ENCODE data around the gene QSOX1.

Gene QSOX1

DNA sequence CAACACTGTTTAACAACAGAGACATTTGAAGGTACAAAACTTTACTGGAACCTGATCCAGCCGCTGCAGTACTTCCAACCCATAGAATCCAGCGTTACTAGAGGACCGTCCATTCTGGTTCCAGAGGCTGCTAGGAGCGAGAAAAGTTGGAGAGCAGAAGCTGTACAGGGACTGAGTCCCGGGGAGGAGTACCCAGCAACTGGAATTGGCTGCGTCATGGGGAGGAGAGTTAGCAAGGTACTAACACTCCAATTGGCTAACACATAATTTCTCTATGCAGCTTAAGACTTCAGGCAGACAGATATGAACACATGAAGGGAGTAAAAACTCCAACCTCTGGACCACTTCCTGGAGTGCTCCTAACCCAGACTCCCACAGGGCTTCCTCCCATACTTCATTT is 2.1 kb upstream of the QSOX1 start:
- Histone ChIP-seq H3K4me2 (ENCODE audit: low read length) (no peak overlapping the region), H3K4me1 (ENCODE audit: insufficient read depth, low read length, severe bottlenecking) (peaks cover 28% of the 10 kb centered on the region), H3K4me3 (ENCODE audit: low read depth, low read length, poor library complexity, severe bottlenecking) (no peak overlapping the region), H3F3A (ENCODE audit: insufficient read depth, low read length) (no peaks in the 10 kb centered on the region), H3K9me2 (ENCODE audit: low read depth, low read length) (no peaks in the 10 kb centered on the region), H3K27ac (ENCODE audit: low read depth, low read length, poor library complexity, severe bottlenecking) (no peak overlapping the region), H3K36me3 (ENCODE audit: insufficient read depth, low read length) (no peaks in the 10 kb centered on the region), H3K9ac (ENCODE audit: low read length) (no peak overlapping the region), H2AFZ (ENCODE audit: low read length) (no peak overlapping the region), H3K27me3 (ENCODE audit: insufficient read depth, low read length) (no peaks in the 10 kb centered on the region), H3K9me3 (ENCODE audit: low read length) (no peaks in the 10 kb centered on the region), H4K20me1 (ENCODE audit: insufficient read depth, low read length) (no peaks in the 10 kb centered on the region), H3K79me2 (ENCODE audit: insufficient read depth, low read length) (no peaks in the 10 kb centered on the region)
- no peak for TF ChIP-seq EZH2 (IDR thresholded peaks at IDR 0.05; ENCODE audit: borderline replicate concordance, low read length)
- TF ChIP-seq, protein P1, sequence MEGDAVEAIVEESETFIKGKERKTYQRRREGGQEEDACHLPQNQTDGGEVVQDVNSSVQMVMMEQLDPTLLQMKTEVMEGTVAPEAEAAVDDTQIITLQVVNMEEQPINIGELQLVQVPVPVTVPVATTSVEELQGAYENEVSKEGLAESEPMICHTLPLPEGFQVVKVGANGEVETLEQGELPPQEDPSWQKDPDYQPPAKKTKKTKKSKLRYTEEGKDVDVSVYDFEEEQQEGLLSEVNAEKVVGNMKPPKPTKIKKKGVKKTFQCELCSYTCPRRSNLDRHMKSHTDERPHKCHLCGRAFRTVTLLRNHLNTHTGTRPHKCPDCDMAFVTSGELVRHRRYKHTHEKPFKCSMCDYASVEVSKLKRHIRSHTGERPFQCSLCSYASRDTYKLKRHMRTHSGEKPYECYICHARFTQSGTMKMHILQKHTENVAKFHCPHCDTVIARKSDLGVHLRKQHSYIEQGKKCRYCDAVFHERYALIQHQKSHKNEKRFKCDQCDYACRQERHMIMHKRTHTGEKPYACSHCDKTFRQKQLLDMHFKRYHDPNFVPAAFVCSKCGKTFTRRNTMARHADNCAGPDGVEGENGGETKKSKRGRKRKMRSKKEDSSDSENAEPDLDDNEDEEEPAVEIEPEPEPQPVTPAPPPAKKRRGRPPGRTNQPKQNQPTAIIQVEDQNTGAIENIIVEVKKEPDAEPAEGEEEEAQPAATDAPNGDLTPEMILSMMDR (IDR thresholded peaks at IDR 0.05; ENCODE audit: low read length): no peak

DNA sequence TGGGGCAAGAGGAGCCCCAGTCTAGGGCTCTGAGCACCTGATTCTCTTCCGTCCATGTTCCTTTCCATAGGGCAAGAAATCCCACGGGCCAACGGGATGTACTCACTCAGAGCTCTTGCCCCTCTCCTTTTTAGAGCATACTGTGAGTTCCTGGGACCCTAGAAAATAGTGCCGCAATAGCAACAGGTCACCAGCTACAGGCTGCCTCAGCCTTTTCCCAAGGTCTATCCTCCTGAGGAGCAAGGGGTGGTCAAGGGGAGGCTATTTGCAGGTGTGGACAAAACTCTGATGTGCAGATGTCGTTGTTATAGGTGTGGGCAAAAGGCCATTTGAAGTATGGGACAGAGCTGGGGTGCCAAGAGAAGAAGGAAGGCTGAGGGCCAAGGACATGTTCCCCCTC is 1.6 kb upstream of the QSOX1 start:
- H3K9ac ChIP-seq (ENCODE audit: low read length): no peak overlapping the region
- no peak overlapping the region for H3K4me3 ChIP-seq (ENCODE audit: low read depth, low read length, poor library complexity, severe bottlenecking)
- no peaks in the 10 kb centered on the region for H3K79me2 ChIP-seq (ENCODE audit: insufficient read depth, low read length)
- H3K36me3 ChIP-seq (ENCODE audit: insufficient read depth, low read length): no peaks in the 10 kb centered on the region
- no peaks in the 10 kb centered on the region for H3F3A ChIP-seq (ENCODE audit: insufficient read depth, low read length)
- no peaks in the 10 kb centered on the region for H3K27me3 ChIP-seq (ENCODE audit: insufficient read depth, low read length)
- H3K9me3 ChIP-seq (ENCODE audit: low read length): no peaks in the 10 kb centered on the region
- H3K4me1 ChIP-seq (ENCODE audit: insufficient read depth, low read length, severe bottlenecking): peaks cover 28% of the 10 kb centered on the region
- H2AFZ ChIP-seq (ENCODE audit: low read length): no peak overlapping the region
- H3K27ac ChIP-seq (ENCODE audit: low read depth, low read length, poor library complexity, severe bottlenecking): no peak overlapping the region
- TF ChIP-seq, protein P1 (IDR thresholded peaks at IDR 0.05; ENCODE audit: low read length): no peak
- H3K4me2 ChIP-seq (ENCODE audit: low read length): no peak overlapping the region
- H3K9me2 ChIP-seq (ENCODE audit: low read depth, low read length): no peaks in the 10 kb centered on the region
- H4K20me1 ChIP-seq (ENCODE audit: insufficient read depth, low read length): no peaks in the 10 kb centered on the region

DNA sequence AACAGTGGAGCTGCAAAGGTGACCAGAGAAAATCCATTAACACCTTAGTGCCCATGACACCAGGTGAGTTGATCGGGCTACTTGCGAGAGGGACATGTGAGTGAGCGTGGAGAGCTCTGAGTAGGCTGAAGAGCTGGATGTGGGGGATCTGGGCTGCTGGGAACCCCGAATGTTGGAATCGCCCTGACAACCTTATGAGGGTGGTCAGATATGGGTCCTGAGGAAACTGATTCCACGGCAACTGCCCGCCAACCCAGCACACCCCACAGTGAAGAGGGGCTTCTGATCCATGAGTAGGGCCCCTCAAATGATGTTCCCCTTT is 705 bp upstream of the QSOX1 start:
- no peaks in the 10 kb centered on the region for H4K20me1 ChIP-seq (ENCODE audit: insufficient read depth, low read length)
- peaks cover 28% of the 10 kb centered on the region for H3K4me1 ChIP-seq (ENCODE audit: insufficient read depth, low read length, severe bottlenecking)
- H3K27me3 ChIP-seq (ENCODE audit: insufficient read depth, low read length): no peaks in the 10 kb centered on the region
- H3K9me2 ChIP-seq (ENCODE audit: low read depth, low read length): no peaks in the 10 kb centered on the region
- H3K4me3 ChIP-seq (ENCODE audit: low read depth, low read length, poor library complexity, severe bottlenecking): peak overlapping the region; percentile 82
- peak overlapping the region; percentile 27; the same call in 1 of the 2 replicates for H2AFZ ChIP-seq (ENCODE audit: low read length)
- peak overlapping the region; percentile 88 for H3K4me2 ChIP-seq (ENCODE audit: low read length)
- no peaks in the 10 kb centered on the region for H3K36me3 ChIP-seq (ENCODE audit: insufficient read depth, low read length)
- no peak for TF ChIP-seq EZH2 (IDR thresholded peaks at IDR 0.05; ENCODE audit: borderline replicate concordance, low read length)
- TF ChIP-seq, protein P1 (IDR thresholded peaks at IDR 0.05; ENCODE audit: low read length): no peak
- H3F3A ChIP-seq (ENCODE audit: insufficient read depth, low read length): no peaks in the 10 kb centered on the region
- H3K27ac ChIP-seq (ENCODE audit: low read depth, low read length, poor library complexity, severe bottlenecking): no peak overlapping the region
- peak overlapping the region; percentile 76 for H3K9ac ChIP-seq (ENCODE audit: low read length)
- H3K79me2 ChIP-seq (ENCODE audit: insufficient read depth, low read length): no peaks in the 10 kb centered on the region
- H3K9me3 ChIP-seq (ENCODE audit: low read length): no peaks in the 10 kb centered on the region

All from OCI-LY1 (cell line).